ENCODE results near the gene THOC6.
"Not testable (repeated sequence)": the region's sequence is repeated elsewhere in the genome, so short reads cannot be mapped to it uniquely, and the experiment has no call there.

Gene THOC6

GRCh38 chr16:3075523-3075915 lies 51.7 kb downstream of the THOC6 start:
- TF ChIP-seq CTCF (IDR thresholded peaks at IDR 0.05; ENCODE audit: extremely low read depth, missing control alignments): no peak
- DNase-seq (ENCODE audit: low spot score): no peak

- not testable (repeated sequence) for DNase-seq (ENCODE audit: low spot score)
Measured at GRCh38 chr16:3075946-3076345, 52.1 kb downstream of the THOC6 start.

- no peak for TF ChIP-seq CTCF (IDR thresholded peaks at IDR 0.05; ENCODE audit: extremely low read depth, missing control alignments)
- no peak for DNase-seq (ENCODE audit: low spot score)
Measured at GRCh38 chr16:3076577-3076976, 52.7 kb downstream of the THOC6 start.

Data from GM20000 (cell line).